ENCODE results near the gene ADGRG3.

Gene ADGRG3

DNA sequence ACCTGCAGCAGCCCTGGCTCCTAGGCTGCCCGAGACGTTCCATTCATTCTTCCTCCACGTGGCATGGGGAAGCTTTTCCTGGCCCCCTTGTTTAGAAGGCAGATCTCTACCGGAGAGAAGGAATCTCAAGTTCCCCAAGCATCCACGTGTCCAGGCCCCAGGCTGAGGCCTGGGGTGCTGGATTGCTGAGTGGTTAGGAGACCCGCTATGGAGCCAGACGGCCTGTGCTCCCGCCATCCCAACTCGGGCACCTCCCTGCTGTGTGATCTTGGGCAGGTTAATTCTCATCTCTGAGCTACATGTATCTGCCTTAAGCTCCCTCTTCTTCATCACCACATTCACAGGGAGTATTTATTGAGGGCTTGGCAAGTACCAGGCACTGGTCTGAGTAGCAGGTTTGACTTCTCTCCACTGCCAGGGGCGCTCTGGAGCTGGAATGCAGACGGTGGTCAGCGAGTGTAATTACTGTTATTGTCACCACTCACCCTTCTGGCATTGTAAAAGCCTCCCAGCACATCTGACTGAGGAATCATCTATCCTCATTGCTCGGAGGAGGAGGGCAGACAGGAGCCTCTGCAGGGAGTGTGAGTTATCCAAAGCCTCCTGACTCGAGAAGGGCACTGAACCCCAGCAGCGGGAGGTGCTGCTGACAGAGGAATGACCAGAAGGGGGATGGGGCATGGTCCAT is 40.8 kb upstream of the ADGRG3 start:
- no peak overlapping the region for H3K4me3 ChIP-seq (ENCODE audit: low read depth, low read length)
- TF ChIP-seq, protein P1, sequence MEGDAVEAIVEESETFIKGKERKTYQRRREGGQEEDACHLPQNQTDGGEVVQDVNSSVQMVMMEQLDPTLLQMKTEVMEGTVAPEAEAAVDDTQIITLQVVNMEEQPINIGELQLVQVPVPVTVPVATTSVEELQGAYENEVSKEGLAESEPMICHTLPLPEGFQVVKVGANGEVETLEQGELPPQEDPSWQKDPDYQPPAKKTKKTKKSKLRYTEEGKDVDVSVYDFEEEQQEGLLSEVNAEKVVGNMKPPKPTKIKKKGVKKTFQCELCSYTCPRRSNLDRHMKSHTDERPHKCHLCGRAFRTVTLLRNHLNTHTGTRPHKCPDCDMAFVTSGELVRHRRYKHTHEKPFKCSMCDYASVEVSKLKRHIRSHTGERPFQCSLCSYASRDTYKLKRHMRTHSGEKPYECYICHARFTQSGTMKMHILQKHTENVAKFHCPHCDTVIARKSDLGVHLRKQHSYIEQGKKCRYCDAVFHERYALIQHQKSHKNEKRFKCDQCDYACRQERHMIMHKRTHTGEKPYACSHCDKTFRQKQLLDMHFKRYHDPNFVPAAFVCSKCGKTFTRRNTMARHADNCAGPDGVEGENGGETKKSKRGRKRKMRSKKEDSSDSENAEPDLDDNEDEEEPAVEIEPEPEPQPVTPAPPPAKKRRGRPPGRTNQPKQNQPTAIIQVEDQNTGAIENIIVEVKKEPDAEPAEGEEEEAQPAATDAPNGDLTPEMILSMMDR (IDR thresholded peaks at IDR 0.05; ENCODE audit: borderline replicate concordance, insufficient read depth, low read depth, low read length): no peak

DNA sequence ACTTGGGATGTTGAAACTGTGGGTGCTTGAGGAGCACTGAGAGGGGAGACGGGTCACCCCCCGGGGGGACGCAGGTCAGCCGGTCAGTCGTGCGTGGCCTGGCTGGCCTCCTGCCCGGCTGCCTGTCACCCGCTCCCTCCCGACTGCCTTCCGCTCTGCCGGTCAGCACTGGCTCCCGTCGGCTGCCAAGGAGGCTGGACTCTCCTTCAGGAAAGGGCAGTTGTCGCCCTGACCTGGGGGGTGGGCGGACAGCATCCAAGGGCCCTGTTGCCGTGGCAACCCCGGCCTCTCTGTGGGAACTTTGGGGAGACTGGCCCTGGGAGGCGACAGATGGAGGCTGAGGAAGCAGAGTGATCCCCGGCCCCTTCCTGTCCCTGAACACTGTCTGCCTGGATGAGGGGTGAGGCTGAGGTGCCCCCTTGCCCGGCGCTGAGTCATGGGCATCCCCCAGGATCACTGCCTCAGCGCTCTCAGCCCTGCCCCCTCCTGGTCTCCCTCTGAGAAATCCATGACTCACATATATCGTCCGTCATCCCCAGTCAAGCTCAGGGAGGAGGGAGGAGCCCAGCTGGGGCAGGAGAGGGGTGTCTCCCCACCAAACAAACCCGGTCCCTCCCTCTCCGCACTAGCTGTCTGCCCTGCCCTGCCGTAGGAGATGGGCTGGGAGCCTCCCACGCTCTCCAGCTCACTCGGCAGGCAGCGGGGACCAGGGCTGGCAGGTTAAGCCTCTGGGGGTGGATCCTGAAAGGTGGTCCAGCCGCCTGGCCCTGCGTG is 39.9 kb upstream of the ADGRG3 start, which contains the start of gene ADGRG1:
Gene ADGRG1 (plus strand): TSS at position 623 of the 774 bp plus-strand sequence. CDS start 21,658 bp downstream, outside the sequence.
- TF ChIP-seq, protein P1 (IDR thresholded peaks at IDR 0.05; ENCODE audit: borderline replicate concordance, insufficient read depth, low read depth, low read length): no peak
- no peak within 1 kb of the TSS for H3K4me3 ChIP-seq (ENCODE audit: low read depth, low read length)

DNA sequence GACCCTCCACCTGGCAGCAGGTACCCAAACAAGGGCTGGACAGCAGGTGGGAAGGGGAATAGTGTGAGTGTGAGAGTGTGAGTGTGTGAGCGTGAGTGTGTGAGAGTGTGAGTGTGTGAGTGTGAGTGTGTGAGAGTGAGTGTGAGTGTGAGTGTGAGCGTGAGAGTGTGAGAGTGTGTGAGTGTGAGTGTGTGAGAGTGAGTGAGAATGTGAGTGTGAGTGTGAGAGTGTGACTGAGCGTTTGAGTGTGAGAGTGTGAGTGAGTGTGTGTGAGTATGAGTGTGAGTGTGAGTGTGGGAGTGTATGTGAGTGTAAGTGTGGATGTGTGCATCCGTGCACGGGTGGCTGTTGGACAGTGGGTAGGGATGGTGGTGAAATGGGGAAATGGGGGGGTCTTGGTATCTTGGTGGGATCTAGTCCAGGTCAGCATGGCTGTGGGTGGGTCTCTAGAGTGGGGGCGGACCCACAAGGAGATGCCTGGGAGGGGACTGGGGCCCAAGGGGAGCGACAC is 39.3 kb upstream of the ADGRG3 start:
- TF ChIP-seq, protein P1 (IDR thresholded peaks at IDR 0.05; ENCODE audit: borderline replicate concordance, insufficient read depth, low read depth, low read length): no peak
- no peak overlapping the region for H3K4me3 ChIP-seq (ENCODE audit: low read depth, low read length)

DNA sequence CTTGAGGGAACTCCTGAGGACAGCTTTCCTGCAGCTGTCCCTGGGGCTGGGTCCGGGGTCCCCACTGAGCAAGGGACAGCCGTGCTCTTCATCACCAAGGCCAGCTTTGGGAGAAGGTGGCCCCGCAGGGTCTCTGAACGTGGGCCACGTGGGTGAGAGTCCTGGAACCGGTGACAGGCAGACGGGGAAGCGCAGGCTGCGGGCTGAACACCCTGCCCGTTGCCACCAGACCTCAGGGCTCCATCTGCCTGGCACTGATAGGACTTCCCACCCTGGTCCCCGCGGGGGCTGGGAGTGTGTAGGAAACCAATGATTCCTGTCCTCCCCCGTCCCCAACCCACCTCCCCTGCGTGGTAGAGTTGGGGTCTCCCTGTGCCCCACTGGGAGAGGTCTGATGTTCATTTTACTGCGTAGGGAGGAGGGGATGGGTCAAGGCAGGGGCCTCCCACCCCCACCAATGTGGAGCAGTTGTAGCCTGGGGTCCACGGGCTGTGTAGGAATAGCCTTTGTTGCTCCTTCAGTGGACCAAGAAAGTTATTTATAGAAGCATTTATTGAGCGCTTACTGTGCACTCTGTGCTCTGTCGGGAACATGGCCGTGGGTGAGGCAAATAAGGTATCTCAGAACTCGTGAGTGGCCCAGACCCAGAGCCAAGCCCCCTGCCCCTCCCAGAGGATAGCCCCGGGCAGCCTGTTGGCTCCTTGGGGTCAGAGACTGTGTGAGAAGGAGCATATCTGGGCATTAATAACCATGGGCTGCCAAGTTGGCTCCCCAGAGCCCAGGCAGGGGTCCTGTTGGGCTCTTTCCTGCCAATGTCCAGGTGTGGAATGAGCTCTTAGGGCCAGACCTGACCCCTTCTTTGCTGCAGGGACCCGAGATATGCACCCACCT is 38.3 kb upstream of the ADGRG3 start:
- TF ChIP-seq, protein P1 (IDR thresholded peaks at IDR 0.05; ENCODE audit: borderline replicate concordance, insufficient read depth, low read depth, low read length): no peak
- no peak overlapping the region for H3K4me3 ChIP-seq (ENCODE audit: low read depth, low read length)

DNA sequence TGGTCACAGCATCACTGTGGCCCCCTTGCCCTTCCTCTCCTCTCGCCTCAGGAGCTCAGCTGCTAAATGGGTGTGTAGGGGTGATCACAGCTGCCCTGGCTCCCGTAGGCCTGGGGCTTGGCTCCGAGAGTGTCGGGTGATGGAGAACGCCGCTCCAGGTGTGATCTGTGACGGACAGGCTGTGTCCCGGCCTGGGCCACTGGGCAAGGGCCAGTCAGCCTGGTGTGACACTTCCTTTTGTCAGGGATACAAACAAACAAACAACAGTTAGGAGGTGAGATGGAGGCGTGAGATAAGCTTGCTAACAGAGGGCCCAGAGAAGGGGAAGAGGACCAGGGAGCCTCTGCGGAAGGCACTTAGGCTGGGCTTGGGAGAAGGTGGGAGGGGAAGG is 37.7 kb upstream of the ADGRG3 start:
- TF ChIP-seq, protein P1 (IDR thresholded peaks at IDR 0.05; ENCODE audit: borderline replicate concordance, insufficient read depth, low read depth, low read length): no peak
- H3K4me3 ChIP-seq (ENCODE audit: low read depth, low read length): no peak overlapping the region

DNA sequence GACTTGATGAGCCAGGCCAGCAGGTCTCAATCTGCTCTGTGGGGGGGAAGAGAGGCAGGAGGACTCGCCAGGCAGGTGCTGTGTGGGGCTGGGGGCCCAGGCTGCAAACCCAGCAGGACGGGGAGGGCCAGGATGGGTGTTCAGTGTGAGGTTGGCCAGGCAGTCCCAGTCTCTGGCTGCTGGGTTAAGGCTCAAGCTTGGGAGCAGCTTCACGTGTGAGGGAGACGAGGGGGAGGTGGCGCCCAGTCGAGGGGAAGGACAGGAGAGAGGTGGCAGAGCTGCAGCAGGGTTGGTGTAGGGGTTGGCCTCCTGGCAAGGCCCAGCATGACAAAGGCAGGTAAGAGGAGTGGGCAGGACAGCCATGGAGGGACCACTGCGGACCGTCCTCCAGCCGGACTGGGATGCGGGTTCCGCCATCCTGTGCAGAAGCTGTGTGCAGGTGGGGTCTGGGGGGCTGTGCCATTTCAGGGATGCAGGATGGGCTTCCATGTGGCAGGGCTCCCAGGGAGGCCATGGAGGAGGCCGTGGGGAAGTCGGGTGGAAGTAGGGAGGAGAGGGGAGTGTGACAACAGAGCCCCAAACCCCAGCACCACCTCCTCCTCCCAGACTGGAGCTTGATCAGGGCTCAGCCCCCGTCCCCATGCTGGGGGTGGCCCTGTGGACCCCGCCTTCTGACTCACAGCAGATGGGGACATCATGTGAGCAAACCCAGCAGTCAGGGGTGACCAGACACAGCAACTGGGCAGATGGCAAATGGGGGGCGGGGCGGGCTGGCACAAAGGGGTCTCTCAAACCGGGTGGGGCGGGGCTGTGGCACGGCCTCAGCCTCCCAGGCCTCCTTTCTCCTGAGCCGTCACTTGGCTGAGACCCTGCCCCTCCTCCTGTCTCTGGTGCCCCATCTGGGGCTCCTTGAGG is 36.9 kb upstream of the ADGRG3 start:
- no peak overlapping the region for H3K4me3 ChIP-seq (ENCODE audit: low read depth, low read length)
- TF ChIP-seq, protein P1 (IDR thresholded peaks at IDR 0.05; ENCODE audit: borderline replicate concordance, insufficient read depth, low read depth, low read length): no peak
